SK-N-SH (cell line): Measurements from ENCODE around the gene SMAGP.

Experiments
- CTCF ChIP-seq: fragments of 200-600 bp; sonication (generic); IDR thresholded peaks from 2 replicates; pipeline ENCODE4 v1.6.1; 2017; ENCODE audit warnings: antibody characterized with exemption, mild to moderate bottlenecking, moderate library complexity
- ELF1 ChIP-seq: IDR thresholded peaks from 2 replicates; pipeline ENCODE4 v1.4.0; 2012
- EP300 ChIP-seq, 2 experiments: IDR thresholded peaks; 2 replicates each; pipeline versions ENCODE4 v1.4.0 to v1.6.1; 2012; ENCODE audit warnings: borderline replicate concordance in 1 of 2, low read depth in 1 of 2, low read length in 1 of 2
- EZH2phosphoT487 ChIP-seq: fragments of 200-600 bp; sonication (generic); IDR thresholded peaks from 2 replicates; pipeline ENCODE4 v1.6.1; 2017; ENCODE audit warnings: low read depth, mixed run types, mild to moderate bottlenecking, antibody characterized with exemption, moderate library complexity, borderline replicate concordance
- JUND ChIP-seq: IDR thresholded peaks from 2 replicates; pipeline ENCODE4 v1.4.0; 2012
- MAX ChIP-seq: IDR thresholded peaks from 2 replicates; pipeline ENCODE4 v1.4.0; 2012; ENCODE audit warnings: low read depth
- MXI1 ChIP-seq: IDR thresholded peaks from 2 replicates; pipeline ENCODE4 v1.6.1; 2012; ENCODE audit warnings: mild to moderate bottlenecking, low read depth, low read length, improper control_type of control experiment
- POLR2AphosphoS5 ChIP-seq: IDR thresholded peaks from 2 replicates; pipeline ENCODE4 v1.6.1; 2012; ENCODE audit warnings: low read depth, low read length
- RAD21 ChIP-seq: IDR thresholded peaks from 2 replicates; pipeline ENCODE4 v1.6.1; 2012; ENCODE audit warnings: mild to moderate bottlenecking, low read length
- TAF1 ChIP-seq: IDR thresholded peaks from 2 replicates; pipeline ENCODE4 v1.6.1; 2012; ENCODE audit warnings: low read depth, mild to moderate bottlenecking, low read length, moderate library complexity, borderline replicate concordance
- TCF12 ChIP-seq: IDR thresholded peaks from 2 replicates; pipeline ENCODE4 v1.4.0; 2012
- TF ChIP-seq, protein P1 (sequence below): fragments of 150-350 bp; IDR thresholded peaks from 2 replicates; pipeline ENCODE4 v1.6.1; 2017; ENCODE audit warnings: antibody characterized with exemption, low read length, low read depth, borderline replicate concordance

DNA sequence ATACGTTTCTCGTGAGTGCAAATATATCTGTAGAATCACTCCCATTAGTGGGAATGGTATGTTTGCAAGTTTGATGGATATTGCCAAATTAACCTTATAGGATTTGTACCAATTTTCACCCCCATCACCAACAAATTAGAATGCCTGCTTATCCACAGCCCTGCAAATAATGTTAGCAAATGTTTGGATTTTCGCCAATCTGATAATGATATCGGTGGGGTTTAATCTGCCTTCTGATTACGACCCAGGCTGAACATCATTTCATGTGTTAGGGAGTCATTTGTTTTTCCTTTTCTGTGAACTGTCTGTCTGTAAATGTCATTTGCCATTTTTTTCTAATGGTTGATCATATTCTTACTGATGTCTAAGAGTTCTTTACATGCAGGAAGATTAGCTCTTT, 35.7 kb downstream of the SMAGP start:
- TF ChIP-seq, protein P1, sequence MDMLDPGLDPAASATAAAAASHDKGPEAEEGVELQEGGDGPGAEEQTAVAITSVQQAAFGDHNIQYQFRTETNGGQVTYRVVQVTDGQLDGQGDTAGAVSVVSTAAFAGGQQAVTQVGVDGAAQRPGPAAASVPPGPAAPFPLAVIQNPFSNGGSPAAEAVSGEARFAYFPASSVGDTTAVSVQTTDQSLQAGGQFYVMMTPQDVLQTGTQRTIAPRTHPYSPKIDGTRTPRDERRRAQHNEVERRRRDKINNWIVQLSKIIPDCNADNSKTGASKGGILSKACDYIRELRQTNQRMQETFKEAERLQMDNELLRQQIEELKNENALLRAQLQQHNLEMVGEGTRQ, result no peak
- TF ChIP-seq TCF12 (no peak), POLR2AphosphoS5 (no peak), CTCF (no peak), EZH2phosphoT487 (no peak), MAX (no peak), RAD21 (no peak), ELF1 (no peak), TAF1 (no peak), EP300 (IDR thresholded peaks at IDR 0.05; ENCODE audit: borderline replicate concordance in 1 of 2, low read depth in 1 of 2, low read length in 1 of 2) (peak in 1 of 2 experiments; percentile 23; a peak in 1 of 4 replicates), JUND (no peak), MXI1 (no peak)
